GM19193 (cell line): ENCODE measurements around the gene MYH11.

ENCODE experiments used
- POLR2A ChIP-seq: IDR thresholded peaks from 4 replicates; pipeline ENCODE4 v1.6.1; 2011; ENCODE audit not compliant: insufficient read depth, insufficient read length; ENCODE audit errors: extremely low read depth

The MYH11 gene

DNA sequence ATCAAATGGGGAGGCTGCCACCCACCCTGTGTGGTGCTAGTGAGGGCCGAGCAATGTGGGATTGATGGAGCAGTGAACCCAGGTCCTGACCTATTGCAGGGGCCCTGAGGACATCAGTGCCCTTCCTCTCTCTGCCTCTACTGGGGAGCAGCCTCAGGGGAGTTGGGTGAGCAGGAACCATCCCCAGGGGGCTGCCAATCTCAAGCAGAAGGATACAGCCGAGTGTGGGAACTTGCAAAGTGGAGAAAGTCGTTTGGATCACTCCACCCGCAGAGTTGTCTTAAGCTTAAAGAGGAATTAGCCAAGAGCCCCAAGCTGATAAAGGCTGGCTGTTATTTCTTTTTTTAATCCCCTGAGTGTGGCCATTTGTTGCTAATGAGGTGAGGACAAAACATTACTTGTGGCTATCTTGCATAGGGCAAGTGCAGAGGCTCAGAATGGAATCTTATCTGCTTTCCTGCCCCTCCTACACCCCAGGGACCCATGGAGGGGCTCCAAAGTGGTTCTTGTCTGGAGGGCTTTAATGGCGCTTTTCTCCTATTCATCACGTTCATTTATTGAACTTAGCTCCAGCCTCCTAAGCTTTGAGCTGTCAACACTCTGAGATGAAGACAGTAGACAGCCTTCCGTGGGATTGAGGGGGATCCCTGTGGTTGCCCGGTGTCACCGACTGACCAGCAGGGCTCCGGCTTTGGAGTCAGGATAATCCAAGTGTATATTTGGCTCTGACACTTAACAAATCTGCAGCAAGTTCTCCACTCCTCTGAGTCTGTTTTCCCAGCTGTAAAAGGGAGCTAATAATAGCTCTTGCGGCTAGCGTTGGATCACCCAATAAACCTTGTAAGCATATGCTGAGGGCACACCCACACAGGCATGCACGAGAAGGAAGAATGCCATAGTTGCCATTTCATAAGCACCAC lies 45.1 kb downstream of the MYH11 start:
- no peak for TF ChIP-seq POLR2A

- TF ChIP-seq POLR2A: no peak
These were observed 45.9 kb downstream of the MYH11 start for GRCh38 chr16:15810949-15811348.

DNA sequence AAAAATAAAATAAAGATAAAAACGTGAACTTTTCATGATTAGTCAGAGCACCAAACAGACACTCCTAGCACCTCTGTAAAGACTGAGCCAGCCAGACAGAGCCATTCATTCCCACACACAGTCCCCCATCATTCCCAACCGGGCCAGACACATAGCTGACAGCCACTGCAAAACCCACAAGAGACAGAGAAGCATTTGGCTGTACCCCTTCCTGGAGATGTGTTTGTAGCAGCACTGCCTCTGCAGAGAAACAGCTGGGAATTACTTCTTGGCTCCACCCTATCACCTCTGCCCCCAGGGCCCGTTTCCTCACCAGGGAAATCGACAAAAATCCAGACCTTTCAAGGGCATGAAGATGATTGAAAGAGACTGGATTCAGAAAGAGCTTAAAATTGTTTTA lies 46.4 kb downstream of the MYH11 start:
- no peak for TF ChIP-seq POLR2A

GRCh38 chr16:15808071-15808470 lies 48.8 kb downstream of the MYH11 start:
- no peak for TF ChIP-seq POLR2A

DNA sequence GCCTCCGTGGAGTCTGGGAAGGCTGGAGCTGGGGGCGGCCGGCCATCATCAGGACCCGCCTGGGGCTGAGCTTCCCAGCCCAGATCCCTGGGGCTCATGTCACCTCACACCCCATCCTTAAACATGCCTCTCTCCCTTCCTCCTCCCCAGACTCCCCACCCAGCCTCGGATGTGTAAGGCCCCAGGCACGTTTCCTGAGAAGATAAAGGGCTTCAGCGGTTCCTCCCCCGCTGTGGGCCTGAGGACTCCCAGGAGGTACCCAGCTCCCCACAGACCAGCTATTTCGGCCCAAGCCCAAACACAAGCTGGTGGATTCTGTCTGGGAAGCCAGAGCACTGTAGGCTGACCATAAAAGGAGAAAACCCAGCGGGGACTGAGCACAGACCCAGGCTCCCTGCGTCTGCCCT lies 49.2 kb downstream of the MYH11 start:
- TF ChIP-seq POLR2A: no peak

DNA sequence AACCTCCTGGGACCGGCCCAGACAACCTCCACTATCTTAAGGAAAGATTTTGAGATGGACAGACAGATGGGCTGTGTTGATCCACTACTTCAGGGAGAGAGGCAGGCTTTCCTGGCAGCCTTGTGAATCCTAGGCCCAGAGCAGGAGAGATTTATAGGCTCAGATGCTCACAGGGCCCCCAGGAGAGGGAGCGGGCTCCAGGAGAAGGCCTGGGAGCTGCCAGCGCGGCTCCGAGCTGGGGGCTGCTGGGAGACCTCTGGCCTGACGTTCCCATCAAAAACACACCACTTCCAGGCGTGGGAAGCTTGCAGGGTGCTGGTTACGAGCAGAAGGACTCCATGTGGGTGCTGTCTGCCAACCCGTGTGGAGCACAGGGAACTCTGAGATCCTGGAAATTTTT lies 53.2 kb downstream of the MYH11 start:
- TF ChIP-seq POLR2A: no peak

DNA sequence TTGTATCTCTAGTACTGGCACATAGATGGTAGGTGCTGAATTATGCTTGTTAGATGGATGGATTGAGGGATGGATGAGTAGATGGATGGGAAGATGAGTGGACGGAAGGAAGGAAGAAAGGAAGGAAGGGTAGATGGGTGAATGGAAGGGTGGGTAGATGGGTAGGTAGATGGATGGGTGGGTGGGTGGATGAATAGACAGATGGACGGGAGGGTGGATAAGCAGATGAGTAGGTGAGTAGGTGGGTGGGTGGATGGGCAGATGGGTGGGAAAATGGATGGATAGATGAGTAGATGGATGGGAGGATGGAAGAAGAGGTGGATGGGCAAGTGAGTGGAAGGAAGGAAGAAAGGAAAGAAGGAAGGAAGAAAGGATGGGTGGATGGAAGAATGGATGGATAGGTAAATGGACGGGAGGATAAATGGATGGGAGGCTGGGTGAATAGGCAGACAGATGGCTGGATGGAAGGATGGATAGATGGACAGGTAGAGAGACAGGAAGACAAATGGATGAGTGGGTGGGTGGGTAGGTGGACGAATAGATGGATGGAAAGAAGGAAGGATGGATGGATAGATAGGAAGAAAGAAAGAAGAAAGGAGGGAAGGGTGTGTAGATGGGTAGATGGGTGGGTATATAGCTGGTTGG lies 56.9 kb downstream of the MYH11 start:
- no peak for TF ChIP-seq POLR2A

DNA sequence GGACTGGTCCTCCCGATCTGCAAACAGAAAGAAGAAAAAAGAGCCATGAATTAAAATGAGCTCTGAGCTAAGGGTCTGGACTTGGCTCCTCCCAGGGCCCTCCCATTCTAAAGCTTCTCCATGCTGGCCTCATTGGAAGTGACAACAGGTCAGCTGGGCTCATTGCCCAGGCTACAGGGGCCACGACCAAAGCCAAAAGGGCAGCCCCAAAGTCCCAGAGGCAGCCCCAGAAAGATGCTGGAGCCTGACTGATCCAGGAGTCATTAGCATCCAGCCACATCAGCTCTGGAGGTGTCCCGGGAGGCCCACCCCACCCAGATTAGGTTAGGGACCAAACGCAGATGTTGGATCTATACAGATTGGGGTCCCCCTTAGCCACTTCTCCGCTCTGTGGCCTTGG lies 58.2 kb downstream of the MYH11 start:
- no peak for TF ChIP-seq POLR2A

DNA sequence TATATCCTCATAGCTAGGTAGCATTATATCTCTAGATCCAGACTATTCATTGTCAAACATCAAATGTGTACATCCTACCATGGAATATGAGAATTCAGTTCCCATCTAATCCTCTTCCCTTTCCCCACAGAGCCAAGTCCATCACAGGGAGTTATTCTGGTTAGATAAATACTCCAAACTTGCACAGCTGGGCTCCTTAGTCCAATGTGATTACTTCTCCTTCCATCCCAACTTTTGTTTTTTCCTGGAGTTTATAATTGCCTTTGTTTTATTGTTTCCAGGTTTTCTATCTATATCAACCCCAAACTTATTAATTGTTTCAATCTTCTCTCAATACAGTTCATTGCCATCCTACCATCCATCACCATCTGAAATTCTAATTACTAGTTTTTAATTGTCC lies 59.9 kb downstream of the MYH11 start:
- no peak for TF ChIP-seq POLR2A

GRCh38 chr16:15795615-15796014 lies 61.2 kb downstream of the MYH11 start:
- TF ChIP-seq POLR2A: no peak

DNA sequence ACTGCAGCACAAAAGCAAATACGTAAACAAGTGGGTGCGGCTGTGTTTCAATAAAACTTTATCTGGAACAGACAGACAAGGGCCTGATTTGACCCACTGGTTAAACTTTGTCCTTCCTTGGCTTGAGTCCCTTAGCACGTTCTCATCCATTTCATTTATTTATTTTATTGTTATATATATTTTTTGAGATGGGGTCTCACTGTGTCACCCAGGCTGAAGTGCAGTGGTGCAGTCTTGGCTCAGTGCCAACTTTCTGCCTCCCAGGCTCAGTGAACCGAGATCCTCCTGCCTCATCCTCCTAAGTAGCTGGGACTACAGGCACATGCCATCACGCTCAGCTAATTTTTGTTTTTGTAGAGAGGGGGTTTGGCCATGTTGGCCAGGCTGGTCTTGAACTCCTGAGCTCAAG lies 64.3 kb downstream of the MYH11 start:
- no peak for TF ChIP-seq POLR2A

GRCh38 chr16:15790458-15790857 lies 66.4 kb downstream of the MYH11 start:
- TF ChIP-seq POLR2A: no peak

DNA sequence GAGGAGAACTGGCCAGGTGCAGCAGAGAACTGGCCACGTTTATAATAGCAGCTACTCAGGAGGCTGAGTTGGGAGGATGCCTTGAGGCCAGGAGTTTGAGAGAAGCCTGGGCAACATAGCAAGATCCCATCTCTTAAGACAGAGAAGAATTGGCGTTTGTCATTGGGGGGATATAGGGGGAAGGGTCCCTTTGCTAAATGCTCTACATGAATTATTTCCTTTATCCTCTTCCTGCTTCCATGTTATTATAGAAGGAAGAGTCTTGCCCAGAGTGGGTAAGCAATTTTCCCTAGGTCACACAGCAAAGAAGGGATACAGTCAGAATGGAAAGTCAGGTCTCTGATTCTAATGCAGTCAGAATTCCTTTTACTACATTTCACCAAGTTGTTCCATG lies 68.0 kb downstream of the MYH11 start:
- no peak for TF ChIP-seq POLR2A

DNA sequence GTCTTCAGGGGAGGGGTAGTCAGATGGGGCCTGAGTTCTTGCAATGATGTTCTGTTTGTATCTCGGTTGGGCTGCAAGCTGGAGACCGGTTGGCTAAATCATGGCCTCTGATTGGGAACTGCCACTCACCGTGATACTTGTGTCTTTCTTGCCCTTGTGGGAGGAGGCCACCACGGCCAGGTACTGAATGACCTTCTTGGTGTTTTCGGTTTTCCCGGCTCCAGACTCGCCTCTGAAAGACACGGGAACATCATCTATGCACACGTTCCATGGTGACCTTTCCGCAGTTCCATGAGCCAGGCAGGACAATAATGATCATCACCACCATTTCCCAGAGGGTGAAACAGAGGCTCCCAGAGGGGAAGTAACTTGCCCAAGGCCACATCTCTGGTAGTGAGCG lies 70.3 kb downstream of the MYH11 start:
- TF ChIP-seq POLR2A: no peak

DNA sequence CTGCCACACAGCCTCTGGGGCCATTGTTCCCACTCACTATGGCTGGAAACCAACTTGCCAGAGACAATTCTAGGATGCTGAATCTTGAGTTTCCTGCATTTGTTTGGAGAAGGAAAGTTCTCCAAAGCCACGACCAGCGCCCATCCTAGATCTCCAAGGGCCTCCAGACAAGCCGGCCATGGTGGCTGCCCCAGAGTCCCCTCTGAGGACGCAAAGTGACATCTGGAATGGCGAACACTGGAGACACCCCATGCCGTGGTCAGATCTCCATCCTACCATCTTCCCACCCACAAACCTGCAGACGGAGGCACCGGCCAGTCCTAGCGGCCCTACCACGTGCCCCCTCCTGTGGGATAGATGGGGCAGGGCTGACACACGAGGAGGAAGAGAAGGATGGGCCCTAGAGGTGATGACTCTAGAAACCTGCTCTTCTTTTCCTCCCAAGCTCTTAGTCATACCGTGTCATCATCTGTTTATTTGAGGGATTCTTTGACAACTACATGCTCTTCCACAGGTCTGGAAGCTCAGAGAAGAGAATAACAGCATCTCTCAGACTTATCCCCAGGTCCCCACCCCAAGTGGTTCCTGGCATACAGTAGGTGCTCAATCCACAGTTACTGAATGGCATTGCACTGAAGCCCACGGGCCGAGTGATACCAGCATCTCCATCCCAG lies 71.3 kb downstream of the MYH11 start:
- no peak for TF ChIP-seq POLR2A

DNA sequence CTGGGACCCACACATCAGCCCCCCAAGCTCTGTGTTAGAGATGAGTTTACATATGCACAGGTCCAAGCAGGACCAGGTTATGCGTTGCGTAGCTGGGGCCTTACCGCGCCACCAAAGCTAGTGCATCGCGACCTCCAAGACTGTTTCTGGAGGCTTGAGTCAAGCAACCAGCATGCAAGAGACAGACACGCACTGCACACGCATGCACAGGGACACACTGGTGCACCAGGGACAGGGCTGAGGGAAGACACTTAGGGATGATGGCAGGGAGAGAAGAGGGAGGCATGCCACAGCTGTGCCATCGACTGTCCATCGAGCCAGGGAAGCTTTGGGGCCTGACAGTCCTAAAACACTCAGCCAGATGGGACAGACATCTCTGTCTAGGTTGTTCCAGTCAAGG lies 72.8 kb downstream of the MYH11 start:
- TF ChIP-seq POLR2A: no peak
